GM19351 (cell line): ENCODE results near the gene CAMTA1.

ENCODE experiments used
- ATAC-seq: cut with Tn5 transposase; IDR thresholded peaks from one replicate; pipeline ENCODE4 v1.9.1; 2021; ENCODE audit warnings: mild to moderate bottlenecking, moderate library complexity; ENCODE audit not compliant: unreplicated experiment

CAMTA1 gene

GRCh38 chr1:6922096-6922931 lies 137.1 kb downstream of the CAMTA1 start:
- ATAC-seq: no peak

- ATAC-seq: no peak
Observed at GRCh38 chr1:6923012-6923411, 137.8 kb downstream of the CAMTA1 start.

GRCh38 chr1:6923416-6923815 lies 138.2 kb downstream of the CAMTA1 start:
- ATAC-seq: no peak

GRCh38 chr1:6923955-6924881 lies 139.0 kb downstream of the CAMTA1 start:
- ATAC-seq: no peak

- no peak for ATAC-seq
Observed at GRCh38 chr1:6924891-6925290, 139.6 kb downstream of the CAMTA1 start.

GRCh38 chr1:6927626-6928025 lies 142.4 kb downstream of the CAMTA1 start:
- no peak for ATAC-seq

- ATAC-seq: no peak
Observed at GRCh38 chr1:6928106-6928885, 143.0 kb downstream of the CAMTA1 start.

GRCh38 chr1:6930732-6931300 lies 145.6 kb downstream of the CAMTA1 start:
- ATAC-seq: no peak

GRCh38 chr1:6935361-6935883 lies 150.2 kb downstream of the CAMTA1 start:
- no peak for ATAC-seq

- no peak for ATAC-seq
Observed at GRCh38 chr1:6935911-6936690, 150.8 kb downstream of the CAMTA1 start.

GRCh38 chr1:6937048-6937447 lies 151.8 kb downstream of the CAMTA1 start:
- no peak for ATAC-seq

- ATAC-seq: no peak
Observed at GRCh38 chr1:6939363-6939762, 154.1 kb downstream of the CAMTA1 start.

GRCh38 chr1:6941786-6942185 lies 156.5 kb downstream of the CAMTA1 start:
- no peak for ATAC-seq

- no peak for ATAC-seq
Observed at GRCh38 chr1:6942990-6943389, 157.7 kb downstream of the CAMTA1 start.

GRCh38 chr1:6944434-6944833 lies 159.2 kb downstream of the CAMTA1 start:
- ATAC-seq: no peak

- no peak for ATAC-seq
Observed at GRCh38 chr1:6947952-6948351, 162.7 kb downstream of the CAMTA1 start.

- ATAC-seq: no peak
Observed at GRCh38 chr1:6948416-6948815, 163.2 kb downstream of the CAMTA1 start.

- no peak for ATAC-seq
Observed at GRCh38 chr1:6948861-6949260, 163.6 kb downstream of the CAMTA1 start.

GRCh38 chr1:6950001-6950765 lies 164.9 kb downstream of the CAMTA1 start:
- ATAC-seq: no peak
